ENCODE results near the gene P2RX3. TPM values are rescaled to one million over a fixed set of nuclear protein-coding genes. Genes with fewer than 3 reads are reported as not detected.

Gene P2RX3
- total and polyA plus RNA-seq, 2 donors from 2014 or later, result not detected

- H3K36me3 ChIP-seq (ENCODE audit: control insufficient read depth in 2 of 3, insufficient read depth in 3 of 3, low read length in 3 of 3), result peaks cover 2 to 16% (median 11%) of the 10 kb centered on the region in 3 donors
- H3K4me3 ChIP-seq (ENCODE audit: low read length in 3 of 3), result no peak overlapping the region
- no peak for TF ChIP-seq CTCF (IDR thresholded peaks at IDR 0.05; ENCODE audit: borderline replicate concordance, extremely low read depth, insufficient read depth)
- no peaks in the 10 kb centered on the region for H3K27me3 ChIP-seq (ENCODE audit: control insufficient read depth, insufficient read depth, low read length)
- intact Hi-C loops (cut with DNase I), result no loop called here
- no peak overlapping the region for H3K27ac ChIP-seq (ENCODE audit: low read depth in 2 of 2, low read length in 2 of 2)
- no peak for DNase-seq
- no peaks in the 10 kb centered on the region for H3K9me3 ChIP-seq (ENCODE audit: control insufficient read depth in 2 of 3, insufficient read depth in 1 of 3, low read length in 3 of 3)
- peaks cover 3 to 11% (median 5%) of the 10 kb centered on the region in 3 donors for H3K4me1 ChIP-seq (ENCODE audit: control insufficient read depth in 2 of 3, insufficient read depth in 2 of 3, low read depth in 1 of 3, low read length in 3 of 3)
- no peak overlapping the region for H3K9ac ChIP-seq (ENCODE audit: low read length in 3 of 3)
- FAIRE-seq, result no peak
Measured at GRCh38 chr11:57306161-57306876, 31.8 kb upstream of the P2RX3 start.

GRCh38 chr11:57306940-57307565 is 31.1 kb upstream of the P2RX3 start:
- TF ChIP-seq CTCF (IDR thresholded peaks at IDR 0.05; ENCODE audit: borderline replicate concordance, extremely low read depth, insufficient read depth), result no peak
- FAIRE-seq (no peak), DNase-seq (no peak)
- no peaks in the 10 kb centered on the region for H3K27me3 ChIP-seq (ENCODE audit: control insufficient read depth, insufficient read depth, low read length)
- intact Hi-C loops (cut with DNase I), result no loop called here
- no peak overlapping the region for H3K9ac ChIP-seq (ENCODE audit: low read length in 3 of 3)
- H3K36me3 ChIP-seq (ENCODE audit: control insufficient read depth in 2 of 3, insufficient read depth in 3 of 3, low read length in 3 of 3), result peaks cover 2 to 9% (median 8%) of the 10 kb centered on the region in 3 donors
- H3K9me3 ChIP-seq (ENCODE audit: control insufficient read depth in 2 of 3, insufficient read depth in 1 of 3, low read length in 3 of 3), result no peaks in the 10 kb centered on the region
- no peak overlapping the region for H3K27ac ChIP-seq (ENCODE audit: low read depth in 2 of 2, low read length in 2 of 2)
- no peak overlapping the region for H3K4me3 ChIP-seq (ENCODE audit: low read length in 3 of 3)
- peaks cover 5 to 16% (median 7%) of the 10 kb centered on the region in 3 donors for H3K4me1 ChIP-seq (ENCODE audit: control insufficient read depth in 2 of 3, insufficient read depth in 2 of 3, low read depth in 1 of 3, low read length in 3 of 3)

- Histone ChIP-seq H3K36me3 (ENCODE audit: control insufficient read depth in 2 of 3, insufficient read depth in 3 of 3, low read length in 3 of 3) (peaks cover 2 to 8% (median 6%) of the 10 kb centered on the region in 3 donors), H3K27me3 (ENCODE audit: control insufficient read depth, insufficient read depth, low read length) (no peaks in the 10 kb centered on the region), H3K4me3 (ENCODE audit: low read length in 3 of 3) (no peak overlapping the region), H3K4me1 (ENCODE audit: control insufficient read depth in 2 of 3, insufficient read depth in 2 of 3, low read depth in 1 of 3, low read length in 3 of 3) (peaks cover 5 to 19% (median 7%) of the 10 kb centered on the region in 3 donors), H3K9ac (ENCODE audit: low read length in 3 of 3) (no peak overlapping the region), H3K9me3 (ENCODE audit: control insufficient read depth in 2 of 3, insufficient read depth in 1 of 3, low read length in 3 of 3) (no peaks in the 10 kb centered on the region), H3K27ac (ENCODE audit: low read depth in 2 of 2, low read length in 2 of 2) (no peak overlapping the region)
- DNase-seq (no peak), FAIRE-seq (no peak)
- intact Hi-C loops (cut with DNase I), result no loop called here
- no peak for TF ChIP-seq CTCF (IDR thresholded peaks at IDR 0.05; ENCODE audit: borderline replicate concordance, extremely low read depth, insufficient read depth)
Measured at GRCh38 chr11:57307666-57308270, 30.4 kb upstream of the P2RX3 start.

Measured in kidney (tissue), 14 donors.